HTERT RPE-1 (cell line): ENCODE measurements around the gene CMTM5.
"Not testable (repeated sequence)": the region's sequence is repeated elsewhere in the genome, so short reads cannot be mapped to it uniquely, and the experiment has no call there.

Source experiments
- in situ Hi-C: fragments of 300-500 bp; cut with MboI; formaldehyde crosslinking; loops from 4 replicates; pipeline ENCODE4 v1.14.3; 2020; ENCODE audit warnings: low sequenced_read_pairs

CMTM5 gene

GRCh38 chr14:23396126-23396525, 19.3 kb downstream of the CMTM5 start:
- in situ Hi-C loops: no loop called here

GRCh38 chr14:23396781-23397407, 20.0 kb downstream of the CMTM5 start:
- in situ Hi-C loops: no loop called here

GRCh38 chr14:23398348-23398747, 21.5 kb downstream of the CMTM5 start:
- in situ Hi-C loops: no loop called here

GRCh38 chr14:23399136-23399535, 22.3 kb downstream of the CMTM5 start:
- in situ Hi-C loops: no loop called here

GRCh38 chr14:23399591-23399990, 22.7 kb downstream of the CMTM5 start:
- in situ Hi-C loops: no loop called here

GRCh38 chr14:23400496-23401149, 23.8 kb downstream of the CMTM5 start:
- in situ Hi-C loops: not testable (repeated sequence)

- in situ Hi-C loops: no loop called here
Measured at GRCh38 chr14:23401291-23401690, 24.4 kb downstream of the CMTM5 start.

GRCh38 chr14:23402296-23403138, 25.7 kb downstream of the CMTM5 start:
- in situ Hi-C loops: no loop called here

- in situ Hi-C loops: no loop called here
Measured at GRCh38 chr14:23403139-23403438, 26.2 kb downstream of the CMTM5 start.

- in situ Hi-C loops: no loop called here
Measured at GRCh38 chr14:23403908-23404307, 27.1 kb downstream of the CMTM5 start.

- in situ Hi-C loops: no loop called here
Measured at GRCh38 chr14:23404331-23404900, 27.6 kb downstream of the CMTM5 start.

GRCh38 chr14:23405096-23405495, 28.2 kb downstream of the CMTM5 start:
- in situ Hi-C loops: no loop called here

GRCh38 chr14:23405516-23406025, 28.7 kb downstream of the CMTM5 start:
- in situ Hi-C loops: no loop called here

GRCh38 chr14:23406244-23406643, 29.4 kb downstream of the CMTM5 start:
- in situ Hi-C loops: no loop called here

GRCh38 chr14:23406725-23407355, 30.0 kb downstream of the CMTM5 start:
- in situ Hi-C loops: no loop called here

- in situ Hi-C loops: no loop called here
Measured at GRCh38 chr14:23407516-23408306, 30.9 kb downstream of the CMTM5 start, which contains the start of gene MYH6. Gene MYH6 (minus strand): TSS chr14:23408273. CDS start chr14:23407223, 1,050 bp downstream.

- in situ Hi-C loops: no loop called here
Measured at GRCh38 chr14:23408307-23408630, 31.4 kb downstream of the CMTM5 start.

- in situ Hi-C loops: no loop called here
Measured at GRCh38 chr14:23409475-23409874, 32.6 kb downstream of the CMTM5 start.

- in situ Hi-C loops: no loop called here
Measured at GRCh38 chr14:23409966-23410635, 33.3 kb downstream of the CMTM5 start.
